ENCODE data around the gene UBAC1.
"Not testable (repeated sequence)": the region's sequence is repeated elsewhere in the genome, so short reads cannot be mapped to it uniquely, and the experiment has no call there.

UBAC1 gene

GRCh38 chr9:135976944-135977343 lies 15.8 kb upstream of the UBAC1 start:
- DNase-seq, result no peak

GRCh38 chr9:135976531-135976930 lies 15.4 kb upstream of the UBAC1 start:
- no peak for DNase-seq

GRCh38 chr9:135975834-135976233 lies 14.7 kb upstream of the UBAC1 start:
- DNase-seq, result no peak

GRCh38 chr9:135974220-135974573 lies 13.0 kb upstream of the UBAC1 start:
- DNase-seq, result no peak

GRCh38 chr9:135973277-135974219 lies 12.4 kb upstream of the UBAC1 start:
- DNase-seq, result no peak

GRCh38 chr9:135971892-135972291 lies 10.7 kb upstream of the UBAC1 start:
- no peak for DNase-seq

- no peak for DNase-seq
These were observed 10.1 kb upstream of the UBAC1 start for GRCh38 chr9:135971111-135971766.

GRCh38 chr9:135970128-135970815 lies 9.1 kb upstream of the UBAC1 start:
- DNase-seq, result no peak

- DNase-seq, result no peak
These were observed 8.0 kb upstream of the UBAC1 start for GRCh38 chr9:135969064-135969683.

GRCh38 chr9:135968601-135969000 lies 7.4 kb upstream of the UBAC1 start:
- no peak for DNase-seq

GRCh38 chr9:135968083-135968476 lies 6.9 kb upstream of the UBAC1 start:
- DNase-seq, result no peak

GRCh38 chr9:135966916-135967260 lies 5.7 kb upstream of the UBAC1 start:
- not testable (repeated sequence) for DNase-seq

GRCh38 chr9:135965124-135965756 lies 4.1 kb upstream of the UBAC1 start:
- DNase-seq, result no peak

GRCh38 chr9:135963938-135964337 lies 2.8 kb upstream of the UBAC1 start:
- DNase-seq, result no peak

- DNase-seq, result no peak
These were observed 2.2 kb upstream of the UBAC1 start for GRCh38 chr9:135963338-135963737.

- DNase-seq, result no peak
These were observed 1.6 kb upstream of the UBAC1 start for GRCh38 chr9:135962696-135963307.

GRCh38 chr9:135961811-135962695 lies 880 bp upstream of the UBAC1 start:
- peak; percentile 72 for DNase-seq

GRCh38 chr9:135960411-135961276 lies 529 bp downstream of the UBAC1 start:
- no peak for DNase-seq

GRCh38 chr9:135959814-135960213 lies 1.4 kb downstream of the UBAC1 start:
- peak; percentile 58 for DNase-seq

- no peak for DNase-seq
These were observed 2.7 kb downstream of the UBAC1 start for GRCh38 chr9:135958485-135958884.
